ENCODE results near the gene NCKAP5. TPM values are rescaled to one million over a fixed set of nuclear protein-coding genes. Genes with fewer than 3 reads are reported as not detected.
A peak's percentile ranks its signal among the peaks of the same experiment; 100 is the strongest.
"Not testable (repeated sequence)": the region's sequence is repeated elsewhere in the genome, so short reads cannot be mapped to it uniquely, and the experiment has no call there.

The NCKAP5 gene
- total RNA-seq, 1 donor from 2014 or later, result 8.9 TPM

- no peak for ATAC-seq
These were observed 305.4 kb downstream of the NCKAP5 start for GRCh38 chr2:133262893-133263292.

- no peak for ATAC-seq
These were observed 312.9 kb downstream of the NCKAP5 start for GRCh38 chr2:133255360-133255759.

DNA sequence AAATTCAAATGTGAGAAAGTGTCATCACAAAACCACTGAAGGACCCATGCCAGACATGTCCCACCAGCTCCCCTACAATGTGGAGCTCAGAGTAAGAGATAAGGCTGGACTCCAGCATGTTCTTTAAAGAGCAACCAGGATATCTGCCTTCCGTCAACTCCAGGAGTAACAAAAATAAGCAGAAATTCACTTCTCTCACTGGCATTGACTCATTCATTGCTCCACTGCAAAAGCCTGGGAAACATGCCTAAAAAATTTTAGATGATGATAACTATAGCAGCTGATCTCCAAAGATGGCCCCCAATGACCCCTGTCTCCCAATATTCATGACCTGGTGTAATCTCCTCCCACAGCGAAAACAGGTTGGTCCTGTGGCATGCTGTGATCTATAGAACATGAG, 314.5 kb downstream of the NCKAP5 start:
- no peak for ATAC-seq

GRCh38 chr2:133252780-133253355, 315.4 kb downstream of the NCKAP5 start:
- ATAC-seq, result no peak

GRCh38 chr2:133249362-133249761, 318.9 kb downstream of the NCKAP5 start:
- no peak for ATAC-seq

- ATAC-seq, result no peak
These were observed 320.0 kb downstream of the NCKAP5 start for GRCh38 chr2:133248264-133248663.

GRCh38 chr2:133247631-133248030, 320.6 kb downstream of the NCKAP5 start:
- no peak for ATAC-seq

- no peak for ATAC-seq
These were observed 327.1 kb downstream of the NCKAP5 start for GRCh38 chr2:133241224-133241571.

- ATAC-seq, result no peak
These were observed 327.6 kb downstream of the NCKAP5 start for GRCh38 chr2:133240491-133241223.

DNA sequence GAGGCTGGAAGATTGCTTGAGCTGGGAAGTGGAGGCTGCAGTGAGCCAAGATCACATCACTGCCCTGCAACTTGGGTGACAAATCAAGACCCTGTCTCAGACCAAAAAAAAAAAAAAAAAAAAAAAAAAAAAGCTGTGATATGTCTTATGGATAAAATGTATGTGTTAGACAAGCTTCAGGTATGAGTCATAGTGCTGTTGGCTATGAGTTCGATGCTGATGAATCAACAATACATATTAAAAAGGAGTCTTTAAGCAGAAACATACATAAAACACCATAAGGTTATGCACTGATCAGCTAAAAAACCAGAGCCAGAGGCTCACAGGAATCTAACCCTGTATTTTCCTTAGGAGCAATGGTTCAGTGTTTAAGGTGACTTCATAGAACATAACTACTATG, 332.3 kb downstream of the NCKAP5 start:
- ATAC-seq, result no peak

DNA sequence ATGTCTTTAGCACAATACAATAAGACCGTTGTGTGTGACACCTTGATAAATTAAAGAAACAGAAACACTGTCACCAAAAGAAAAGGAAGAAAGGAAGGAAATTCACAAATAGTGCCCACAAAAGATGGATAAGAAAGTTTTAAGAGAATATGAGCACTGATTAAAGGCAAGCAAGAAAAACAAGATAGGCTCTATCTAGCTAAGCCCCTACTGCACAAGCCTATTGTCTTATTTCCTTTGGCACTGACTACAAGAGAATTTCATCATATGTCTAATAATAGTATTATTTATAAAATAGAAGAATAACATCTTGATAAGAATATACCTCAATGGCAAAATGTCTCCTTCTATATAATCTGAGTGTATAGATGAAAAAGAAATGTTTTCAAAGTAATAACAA, 335.7 kb downstream of the NCKAP5 start:
- ATAC-seq, result no peak

- ATAC-seq, result no peak
These were observed 337.0 kb downstream of the NCKAP5 start for GRCh38 chr2:133231264-133231663.

DNA sequence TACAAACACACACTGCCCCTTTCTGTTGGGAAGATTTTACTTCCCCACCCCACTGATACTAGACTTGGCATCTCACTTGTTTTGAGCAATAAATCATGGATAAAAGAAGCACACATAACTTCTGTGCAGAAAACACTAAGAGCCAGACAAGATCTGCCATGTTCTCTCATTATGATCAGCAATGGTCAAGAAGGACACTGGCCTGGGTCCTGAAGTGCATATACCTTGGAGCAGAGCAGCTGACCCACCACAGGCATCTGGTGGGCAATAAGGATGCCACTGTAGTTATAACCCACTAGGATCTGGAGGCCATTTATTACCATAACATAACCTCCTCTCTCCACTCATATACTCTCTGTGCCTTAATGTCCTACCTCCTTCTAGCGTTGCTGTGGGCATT, 338.3 kb downstream of the NCKAP5 start:
- no peak for ATAC-seq

- no peak for ATAC-seq
These were observed 345.0 kb downstream of the NCKAP5 start for GRCh38 chr2:133223226-133223625.

- no peak for ATAC-seq
These were observed 346.9 kb downstream of the NCKAP5 start for GRCh38 chr2:133221398-133221797.

DNA sequence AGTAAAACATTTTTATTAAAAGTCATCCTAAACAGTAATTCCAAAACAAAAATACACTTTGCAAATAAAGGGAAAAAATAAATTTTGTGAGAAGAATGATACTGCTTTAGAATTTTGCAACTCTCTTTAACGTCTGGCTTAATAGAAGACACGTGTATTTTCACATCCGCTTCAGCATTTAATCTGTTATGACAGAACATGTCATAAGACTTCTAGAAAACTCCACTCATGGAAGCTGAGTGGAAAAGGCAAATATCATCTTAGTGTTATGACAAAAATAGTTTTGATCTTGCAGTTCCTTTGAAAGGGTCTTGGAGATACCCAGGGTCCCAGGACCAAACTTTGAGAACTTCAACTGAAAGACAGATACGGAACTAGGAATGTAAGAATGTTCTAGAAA, 350.1 kb downstream of the NCKAP5 start:
- ATAC-seq, result no peak

GRCh38 chr2:133215477-133215876, 352.8 kb downstream of the NCKAP5 start:
- ATAC-seq, result no peak

DNA sequence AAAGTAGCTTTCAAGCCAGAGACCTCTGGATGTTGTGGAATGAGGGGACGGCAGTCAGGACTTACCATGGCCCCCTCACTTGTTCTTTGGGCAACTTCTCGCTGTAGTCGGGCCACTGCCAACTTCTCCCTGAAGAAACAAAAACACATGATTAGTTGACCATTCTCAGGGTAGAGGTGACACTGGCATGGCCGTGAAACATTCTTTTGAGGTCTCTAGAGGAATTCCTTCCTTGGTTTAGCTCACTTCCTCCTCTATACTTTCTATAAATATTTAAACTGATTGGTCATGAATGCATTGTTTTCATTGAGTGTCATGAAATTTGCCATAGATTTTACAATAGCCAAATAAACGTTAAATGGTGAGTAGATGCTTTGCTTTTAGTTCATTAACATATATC, 354.6 kb downstream of the NCKAP5 start:
- ATAC-seq, result no peak

- ATAC-seq, result no peak
These were observed 358.9 kb downstream of the NCKAP5 start for GRCh38 chr2:133209325-133209724.

GRCh38 chr2:133206666-133207065, 361.6 kb downstream of the NCKAP5 start:
- not testable (repeated sequence) for ATAC-seq

- no peak for ATAC-seq
These were observed 363.8 kb downstream of the NCKAP5 start for GRCh38 chr2:133204421-133204820.

GRCh38 chr2:133200684-133201421, 367.4 kb downstream of the NCKAP5 start:
- peak; percentile 80 for ATAC-seq

- ATAC-seq, result no peak
These were observed 369.6 kb downstream of the NCKAP5 start for GRCh38 chr2:133198678-133199077.

- no peak for ATAC-seq
These were observed 371.1 kb downstream of the NCKAP5 start for GRCh38 chr2:133197156-133197555.

All from esophagus mucosa (tissue), 1 donor.